GM18519 (cell line): ENCODE data around the gene MPPED1.

Experiments
- ATAC-seq: cut with Tn5 transposase; IDR thresholded peaks from one replicate; pipeline ENCODE4 v1.9.1; 2021; ENCODE audit warnings: mild to moderate bottlenecking, moderate library complexity; ENCODE audit not compliant: unreplicated experiment, low FRiP score

MPPED1 gene

GRCh38 chr22:43392385-43392989 is 19.3 kb upstream of the MPPED1 start:
- ATAC-seq, result no peak

GRCh38 chr22:43393132-43393843 is 18.5 kb upstream of the MPPED1 start:
- no peak for ATAC-seq

GRCh38 chr22:43393844-43394474 is 17.9 kb upstream of the MPPED1 start:
- ATAC-seq, result no peak

- ATAC-seq, result no peak
These were observed 16.6 kb upstream of the MPPED1 start for GRCh38 chr22:43395086-43395695.

GRCh38 chr22:43396321-43396933 is 15.4 kb upstream of the MPPED1 start:
- ATAC-seq, result no peak

GRCh38 chr22:43396934-43397457 is 14.8 kb upstream of the MPPED1 start:
- ATAC-seq, result no peak

GRCh38 chr22:43397766-43398165 is 14.0 kb upstream of the MPPED1 start:
- no peak for ATAC-seq

GRCh38 chr22:43398246-43398645 is 13.6 kb upstream of the MPPED1 start:
- ATAC-seq, result no peak

- no peak for ATAC-seq
These were observed 12.9 kb upstream of the MPPED1 start for GRCh38 chr22:43398910-43399309.

GRCh38 chr22:43399338-43399979 is 12.4 kb upstream of the MPPED1 start:
- no peak for ATAC-seq

GRCh38 chr22:43399980-43400358 is 11.8 kb upstream of the MPPED1 start:
- no peak for ATAC-seq

- no peak for ATAC-seq
These were observed 11.4 kb upstream of the MPPED1 start for GRCh38 chr22:43400449-43400848.

- ATAC-seq, result no peak
These were observed 10.6 kb upstream of the MPPED1 start for GRCh38 chr22:43401233-43401632.

- ATAC-seq, result no peak
These were observed 10.2 kb upstream of the MPPED1 start for GRCh38 chr22:43401661-43402060.

GRCh38 chr22:43402128-43402527 is 9.7 kb upstream of the MPPED1 start:
- no peak for ATAC-seq

GRCh38 chr22:43404673-43405385 is 7.0 kb upstream of the MPPED1 start:
- ATAC-seq, result no peak

- ATAC-seq, result no peak
These were observed 5.5 kb upstream of the MPPED1 start for GRCh38 chr22:43406186-43406790.

- ATAC-seq, result no peak
These were observed 4.2 kb upstream of the MPPED1 start for GRCh38 chr22:43407591-43407990.

- no peak for ATAC-seq
These were observed 3.8 kb upstream of the MPPED1 start for GRCh38 chr22:43408009-43408408.
